Osteoblast (primary cell): Measurements from ENCODE around the gene LRRC2. TPM values are rescaled to one million over a fixed set of nuclear protein-coding genes. Genes with fewer than 3 reads are reported as not detected.

Experiments used
- DNase-seq: peaks from one replicate; pipeline ENCODE4 v3.0.0; 2011; ENCODE audit warnings: low spot score, mixed read lengths; ENCODE audit not compliant: insufficient read length; ENCODE audit errors: missing footprints
- H2AFZ ChIP-seq: 2 replicates; pipeline ENCODE4 v1.6.0; 2011; ENCODE audit warnings: mild to moderate bottlenecking, low read length
- H3K27ac ChIP-seq: 2 replicates; pipeline ENCODE4 v1.5.1; 2011; ENCODE audit warnings: mild to moderate bottlenecking, low read depth, low read length, moderate library complexity
- H3K27me3 ChIP-seq: 2 replicates; pipeline ENCODE4 v1.6.0; 2012; ENCODE audit warnings: mild to moderate bottlenecking, control low read depth, inconsistent platforms, low read length, moderate library complexity; ENCODE audit not compliant: insufficient read depth
- H3K36me3 ChIP-seq: 2 replicates; pipeline ENCODE4 v1.5.1; 2011; ENCODE audit warnings: mild to moderate bottlenecking, low read length, control low read depth, moderate library complexity; ENCODE audit not compliant: insufficient read depth
- H3K4me1 ChIP-seq: 2 replicates; pipeline ENCODE4 v1.5.1; 2011; ENCODE audit warnings: mild to moderate bottlenecking, low read length, control low read depth, moderate library complexity; ENCODE audit not compliant: insufficient read depth
- H3K4me2 ChIP-seq: 2 replicates; pipeline ENCODE4 v1.6.0; 2011; ENCODE audit warnings: mild to moderate bottlenecking, low read length; ENCODE audit not compliant: insufficient read depth
- H3K4me3 ChIP-seq: fragments of 200-600 bp; sonication (generic); 3 replicates; pipeline ENCODE4 v1.5.1; 2012; ENCODE audit warnings: mild to moderate bottlenecking, low read length, inconsistent platforms; ENCODE audit not compliant: insufficient read depth
- H3K79me2 ChIP-seq: 2 replicates; pipeline ENCODE4 v1.6.0; 2012; ENCODE audit warnings: mild to moderate bottlenecking, low read length, control low read depth, inconsistent platforms; ENCODE audit not compliant: insufficient read depth
- H3K9me3 ChIP-seq: 2 replicates; pipeline ENCODE4 v1.5.1; 2011; ENCODE audit warnings: low read depth, low read length, control low read depth
- H4K20me1 ChIP-seq: 2 replicates; pipeline ENCODE4 v1.6.0; 2012; ENCODE audit warnings: mild to moderate bottlenecking, low read length, control low read depth; ENCODE audit not compliant: insufficient read depth
- total RNA-seq: library from RNA; depleted of rRNA; stranded (reverse); fragments of >200 nt; gene quantifications from 2 replicates; pipeline ENCODE4 v1.2.3, GENCODE V29; 2012
- TF ChIP-seq, protein P1 (sequence below): IDR thresholded peaks from 2 replicates; pipeline ENCODE4 v1.5.1; 2011; ENCODE audit warnings: mild to moderate bottlenecking, low read depth, low read length, moderate library complexity; ENCODE audit errors: extremely low read depth

The LRRC2 gene
- total RNA-seq: 4.7 and 5.1 TPM in 2 replicates

GRCh38 chr3:46566040-46566641 lies at the start of gene LRRC2:
LRRC2 (minus strand) TSS chr3:46566302; CDS start chr3:46551591, 14,711 bp downstream.
- Histone ChIP-seq H4K20me1 (no peaks in the 10 kb centered on the region), H3K9me3 (no peaks in the 10 kb centered on the region), H3K27me3 (no peaks in the 10 kb centered on the region), H3K4me1 (peaks cover 9% of the 10 kb centered on the region), H3K36me3 (no peaks in the 10 kb centered on the region), H3K4me3 (peak within 1 kb of the TSS; percentile 73), H2AFZ (peak within 1 kb of the TSS; percentile 85), H3K4me2 (peak within 1 kb of the TSS; percentile 70), H3K27ac (no peak within 1 kb of the TSS), H3K79me2 (no peaks in the 10 kb centered on the region)
- TF ChIP-seq, protein P1, sequence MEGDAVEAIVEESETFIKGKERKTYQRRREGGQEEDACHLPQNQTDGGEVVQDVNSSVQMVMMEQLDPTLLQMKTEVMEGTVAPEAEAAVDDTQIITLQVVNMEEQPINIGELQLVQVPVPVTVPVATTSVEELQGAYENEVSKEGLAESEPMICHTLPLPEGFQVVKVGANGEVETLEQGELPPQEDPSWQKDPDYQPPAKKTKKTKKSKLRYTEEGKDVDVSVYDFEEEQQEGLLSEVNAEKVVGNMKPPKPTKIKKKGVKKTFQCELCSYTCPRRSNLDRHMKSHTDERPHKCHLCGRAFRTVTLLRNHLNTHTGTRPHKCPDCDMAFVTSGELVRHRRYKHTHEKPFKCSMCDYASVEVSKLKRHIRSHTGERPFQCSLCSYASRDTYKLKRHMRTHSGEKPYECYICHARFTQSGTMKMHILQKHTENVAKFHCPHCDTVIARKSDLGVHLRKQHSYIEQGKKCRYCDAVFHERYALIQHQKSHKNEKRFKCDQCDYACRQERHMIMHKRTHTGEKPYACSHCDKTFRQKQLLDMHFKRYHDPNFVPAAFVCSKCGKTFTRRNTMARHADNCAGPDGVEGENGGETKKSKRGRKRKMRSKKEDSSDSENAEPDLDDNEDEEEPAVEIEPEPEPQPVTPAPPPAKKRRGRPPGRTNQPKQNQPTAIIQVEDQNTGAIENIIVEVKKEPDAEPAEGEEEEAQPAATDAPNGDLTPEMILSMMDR: no peak
- DNase-seq: peak; percentile 87

- TF ChIP-seq, protein P1: no peak
- Histone ChIP-seq H3K4me3 (no peak overlapping the region), H4K20me1 (no peaks in the 10 kb centered on the region), H3K4me2 (no peak overlapping the region), H3K4me1 (no peaks in the 10 kb centered on the region), H2AFZ (no peak overlapping the region), H3K36me3 (no peaks in the 10 kb centered on the region), H3K27ac (no peak overlapping the region), H3K79me2 (no peaks in the 10 kb centered on the region), H3K27me3 (peaks cover 51% of the 10 kb centered on the region), H3K9me3 (no peaks in the 10 kb centered on the region)
- no peak for DNase-seq
Observed at GRCh38 chr3:46615050-46615775, 49.1 kb upstream of the LRRC2 start.

DNA sequence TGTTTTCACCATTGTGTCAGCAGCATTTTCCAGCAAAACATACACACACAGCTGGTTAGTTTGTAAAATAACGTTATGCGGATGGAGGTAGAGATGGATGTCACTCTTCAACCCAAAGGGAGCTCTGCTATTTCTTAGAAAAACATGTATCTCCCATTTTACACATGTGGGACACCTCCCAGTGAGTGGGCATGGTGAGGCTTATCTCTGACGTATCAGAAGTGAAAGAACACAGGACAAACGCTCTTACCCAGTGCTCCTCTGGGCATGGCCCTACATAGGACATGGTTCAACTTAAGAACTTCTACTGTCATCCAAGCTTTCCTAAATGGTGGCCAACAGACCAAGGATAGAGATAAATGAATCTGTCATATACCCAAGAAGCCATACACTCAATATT lies 48.3 kb upstream of the LRRC2 start:
- H3K27me3 ChIP-seq: peaks cover 55% of the 10 kb centered on the region
- no peak for DNase-seq
- H3K4me2 ChIP-seq: no peak overlapping the region
- no peaks in the 10 kb centered on the region for H3K4me1 ChIP-seq
- no peak overlapping the region for H2AFZ ChIP-seq
- no peak overlapping the region for H3K4me3 ChIP-seq
- no peaks in the 10 kb centered on the region for H4K20me1 ChIP-seq
- no peaks in the 10 kb centered on the region for H3K79me2 ChIP-seq
- TF ChIP-seq, protein P1: no peak
- no peak overlapping the region for H3K27ac ChIP-seq
- H3K9me3 ChIP-seq: no peaks in the 10 kb centered on the region
- no peaks in the 10 kb centered on the region for H3K36me3 ChIP-seq

GRCh38 chr3:46613313-46614005 lies 47.4 kb upstream of the LRRC2 start:
- no peaks in the 10 kb centered on the region for H3K4me1 ChIP-seq
- no peak for DNase-seq
- H4K20me1 ChIP-seq: no peaks in the 10 kb centered on the region
- H2AFZ ChIP-seq: no peak overlapping the region
- H3K4me2 ChIP-seq: no peak overlapping the region
- H3K27ac ChIP-seq: no peak overlapping the region
- H3K4me3 ChIP-seq: no peak overlapping the region
- no peaks in the 10 kb centered on the region for H3K9me3 ChIP-seq
- TF ChIP-seq, protein P1: no peak
- no peaks in the 10 kb centered on the region for H3K79me2 ChIP-seq
- no peaks in the 10 kb centered on the region for H3K36me3 ChIP-seq
- peaks cover 55% of the 10 kb centered on the region for H3K27me3 ChIP-seq
